ENCODE data around the gene MYLK3. TPM values are rescaled to one million over a fixed set of nuclear protein-coding genes. Genes with fewer than 3 reads are reported as not detected.

The MYLK3 gene
- total and polyA plus RNA-seq, 2 of the 4 experiments (the other 2 are of a cell fraction) = under 0.01 to 0.03 TPM

- intact Hi-C loops (cut with micrococcal nuclease) (no loop called here), in situ Hi-C loops (cut with MboI; ENCODE audit: low sequenced_read_pairs) (no loop called here), dilution Hi-C loops (cut with HindIII; ENCODE audit: low sequenced_read_pairs, unreplicated experiment) (no loop called here)
- Histone ChIP-seq H3K36me3 (ENCODE audit: control insufficient read depth, insufficient read depth, low read length) (no peaks in the 10 kb centered on the region), H4K8ac (ENCODE audit: low read depth in 2 of 2, low read length in 2 of 2) (no peak overlapping the region), H3K56ac (ENCODE audit: extremely low read depth, insufficient read depth, low read length) (no peak overlapping the region), H2BK5ac (ENCODE audit: low read depth, low read length, poor library complexity, severe bottlenecking) (no peak overlapping the region), H3K27me3 (ENCODE audit: control insufficient read depth, insufficient read depth, low read length) (no peaks in the 10 kb centered on the region), H3K79me1 (ENCODE audit: low read depth in 1 of 2, low read length in 2 of 2) (no peaks in the 10 kb centered on the region), H3K4me2 (ENCODE audit: low read depth, low read length) (no peak overlapping the region), H3K27ac (ENCODE audit: insufficient read depth, low read length) (no peak overlapping the region), H3K9me3 (ENCODE audit: control insufficient read depth, insufficient read depth, low read length) (no peaks in the 10 kb centered on the region), H3K4me3 (ENCODE audit: insufficient read depth, low read depth, low read length) (no peak overlapping the region), H2AK5ac (ENCODE audit: low read depth, low read length) (no peak overlapping the region), H4K5ac (ENCODE audit: low read depth, low read length) (no peak overlapping the region), H2AFZ (replicated peaks; ENCODE audit: low read length, poor library complexity) (no peak overlapping the region), H3K23ac (ENCODE audit: low read depth, low read length) (no peak overlapping the region), H3K14ac (replicated peaks; ENCODE audit: low read depth, low read length) (no peak overlapping the region), H3K4ac (ENCODE audit: low read depth, low read length) (no peak overlapping the region), H4K20me1 (ENCODE audit: insufficient read depth, low read length) (no peaks in the 10 kb centered on the region), H2AK9ac (replicated peaks; ENCODE audit: low read depth, low read length, poor library complexity) (no peak overlapping the region), H3K9me1 (ENCODE audit: insufficient read depth, low read length) (no peaks in the 10 kb centered on the region), H2BK20ac (ENCODE audit: low read depth, low read length) (no peak overlapping the region), H3K18ac (ENCODE audit: low read depth, low read length) (no peak overlapping the region), H3K9ac (ENCODE audit: low read depth, low read length) (no peak overlapping the region), H2BK15ac (ENCODE audit: low read depth, low read length) (no peak overlapping the region), H3K4me1 (ENCODE audit: control insufficient read depth, insufficient read depth, low read length) (no peaks in the 10 kb centered on the region; the same call in 1 of the 2 replicates), H2BK120ac (ENCODE audit: low read depth, low read length) (no peak overlapping the region), H4K91ac (ENCODE audit: insufficient read depth, low read depth, low read length) (no peak overlapping the region)
- ATAC-seq (ENCODE audit: low read depth) (no peak), DNase-seq (no peak)
- WGBS, 2 experiments (ENCODE audit: extremely low coverage in 2 of 2, insufficient read length in 1 of 2) = no CpG with 5 or more reads among the region's 4 CpGs
- TF ChIP-seq SMC3 (IDR thresholded peaks at IDR 0.05; ENCODE audit: low read depth, low read length) (no peak), CHD1 (IDR thresholded peaks at IDR 0.05; ENCODE audit: low read depth, low read length) (no peak), NFE2L2 (IDR thresholded peaks at IDR 0.05; ENCODE audit: low read depth, low read length) (no peak), FOS (IDR thresholded peaks at IDR 0.05; ENCODE audit: low read depth, low read length) (no peak), MAFK (IDR thresholded peaks at IDR 0.05; ENCODE audit: low read depth, low read length) (no peak), USF2 (IDR thresholded peaks at IDR 0.05; ENCODE audit: low read depth, low read length) (no peak), CEBPB (IDR thresholded peaks at IDR 0.05; ENCODE audit: low read depth, low read length) (no peak), MXI1 (IDR thresholded peaks at IDR 0.05; ENCODE audit: borderline replicate concordance, low read depth, low read length) (no peak)
- TF ChIP-seq, protein P1, sequence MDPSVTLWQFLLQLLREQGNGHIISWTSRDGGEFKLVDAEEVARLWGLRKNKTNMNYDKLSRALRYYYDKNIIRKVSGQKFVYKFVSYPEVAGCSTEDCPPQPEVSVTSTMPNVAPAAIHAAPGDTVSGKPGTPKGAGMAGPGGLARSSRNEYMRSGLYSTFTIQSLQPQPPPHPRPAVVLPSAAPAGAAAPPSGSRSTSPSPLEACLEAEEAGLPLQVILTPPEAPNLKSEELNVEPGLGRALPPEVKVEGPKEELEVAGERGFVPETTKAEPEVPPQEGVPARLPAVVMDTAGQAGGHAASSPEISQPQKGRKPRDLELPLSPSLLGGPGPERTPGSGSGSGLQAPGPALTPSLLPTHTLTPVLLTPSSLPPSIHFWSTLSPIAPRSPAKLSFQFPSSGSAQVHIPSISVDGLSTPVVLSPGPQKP (IDR thresholded peaks at IDR 0.05; ENCODE audit: borderline replicate concordance, low read depth, low read length) = no peak
- BruUV-seq (replicated peaks) = no TSS peak
- CTCF ChIA-PET = interaction anchor here (0.7 kb wide), 1 partner anchor 21 kb away, joined by 4 read pairs; no protein-coding TSS in a partner anchor
- POLR2A ChIA-PET (ENCODE audit: unreplicated experiment) = no interaction called here
Measured at GRCh38 chr16:46772463-46772862, 24.3 kb upstream of the MYLK3 start.
